ENCODE measurements around the gene TFAP2C. TPM values are rescaled to one million over a fixed set of nuclear protein-coding genes. Genes with fewer than 3 reads are reported as not detected.

Gene TFAP2C
- total and polyA plus RNA-seq, 8 donors = 0.19 to 1.6 (median 0.49) TPM

DNA sequence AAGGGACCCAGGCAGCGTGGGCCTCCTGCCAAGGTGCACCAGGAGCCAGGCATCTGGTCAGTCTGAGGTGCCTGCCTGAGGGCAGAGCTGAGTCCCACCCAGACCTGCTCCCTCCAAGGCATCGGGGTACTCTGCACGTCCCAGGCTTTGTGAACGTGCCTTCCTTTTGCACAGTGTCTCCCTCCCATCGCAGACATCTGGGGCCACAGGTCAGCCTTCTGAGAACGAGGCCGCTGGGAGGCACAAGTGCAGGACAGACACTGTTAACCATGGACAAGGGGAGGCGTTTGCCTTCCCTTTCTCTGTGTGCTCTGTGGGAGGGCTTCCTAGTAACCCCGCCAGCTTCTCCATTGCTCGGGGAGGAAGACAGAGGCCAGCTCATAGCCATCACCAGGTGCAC is 47.6 kb downstream of the TFAP2C start:
- DNase-seq (no peak), ATAC-seq (no peak), FAIRE-seq (no peak)
- peaks cover 0 to 4% (median 0%) of the 10 kb centered on the region in 4 donors for H3K27me3 ChIP-seq
- TF ChIP-seq, protein P1, sequence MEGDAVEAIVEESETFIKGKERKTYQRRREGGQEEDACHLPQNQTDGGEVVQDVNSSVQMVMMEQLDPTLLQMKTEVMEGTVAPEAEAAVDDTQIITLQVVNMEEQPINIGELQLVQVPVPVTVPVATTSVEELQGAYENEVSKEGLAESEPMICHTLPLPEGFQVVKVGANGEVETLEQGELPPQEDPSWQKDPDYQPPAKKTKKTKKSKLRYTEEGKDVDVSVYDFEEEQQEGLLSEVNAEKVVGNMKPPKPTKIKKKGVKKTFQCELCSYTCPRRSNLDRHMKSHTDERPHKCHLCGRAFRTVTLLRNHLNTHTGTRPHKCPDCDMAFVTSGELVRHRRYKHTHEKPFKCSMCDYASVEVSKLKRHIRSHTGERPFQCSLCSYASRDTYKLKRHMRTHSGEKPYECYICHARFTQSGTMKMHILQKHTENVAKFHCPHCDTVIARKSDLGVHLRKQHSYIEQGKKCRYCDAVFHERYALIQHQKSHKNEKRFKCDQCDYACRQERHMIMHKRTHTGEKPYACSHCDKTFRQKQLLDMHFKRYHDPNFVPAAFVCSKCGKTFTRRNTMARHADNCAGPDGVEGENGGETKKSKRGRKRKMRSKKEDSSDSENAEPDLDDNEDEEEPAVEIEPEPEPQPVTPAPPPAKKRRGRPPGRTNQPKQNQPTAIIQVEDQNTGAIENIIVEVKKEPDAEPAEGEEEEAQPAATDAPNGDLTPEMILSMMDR (IDR thresholded peaks at IDR 0.05) = no peak
- intact Hi-C loops (cut with DNase I) = no loop called here
- no peak overlapping the region for H3K27ac ChIP-seq
- H3K9me3 ChIP-seq = no peaks in the 10 kb centered on the region
- WGBS, 2 donors = 34 to 35% methylated on average over 10 of the region's 10 CpGs
- no peak overlapping the region for H3K4me3 ChIP-seq
- no peaks in the 10 kb centered on the region for H3K4me1 ChIP-seq
- no peaks in the 10 kb centered on the region for H3K36me3 ChIP-seq

DNA sequence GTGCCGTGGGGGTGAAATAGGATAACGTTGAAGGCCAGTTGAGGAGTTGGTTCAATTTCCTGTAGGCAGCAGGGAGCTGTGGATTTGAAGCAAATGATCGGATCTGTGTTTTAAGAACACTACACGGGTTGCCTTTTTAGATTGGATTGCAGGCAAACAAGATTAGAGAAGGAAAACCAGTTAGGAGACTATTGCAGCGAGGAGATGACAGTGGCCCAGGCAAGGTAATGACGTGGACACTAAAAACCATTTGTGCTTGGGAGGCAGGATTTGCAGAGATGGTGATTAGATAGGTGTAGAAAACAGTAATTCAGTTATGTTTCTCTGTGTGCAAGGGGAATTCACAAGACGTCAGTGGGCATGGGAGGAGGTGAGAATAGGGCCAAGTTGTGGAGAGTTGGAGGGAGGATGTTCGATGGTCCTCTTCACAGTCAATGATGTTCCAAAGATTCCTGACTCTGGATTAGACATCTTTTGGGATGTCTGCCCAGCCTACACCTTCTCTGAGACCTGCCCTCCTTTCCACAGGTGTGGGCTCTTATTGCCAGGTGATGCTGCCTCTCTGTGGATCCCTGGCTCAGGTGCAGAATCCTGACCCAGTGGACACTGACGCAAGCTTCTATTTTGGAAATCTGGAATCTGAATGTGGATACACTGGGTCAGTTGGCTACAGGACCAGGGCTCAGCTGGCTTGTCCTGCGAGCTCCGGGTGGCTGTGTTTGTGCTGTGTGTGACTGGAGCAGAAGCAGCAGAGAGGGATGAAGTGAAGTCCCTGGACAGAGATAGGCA is 54.2 kb downstream of the TFAP2C start:
- ATAC-seq (no peak), FAIRE-seq (no peak), DNase-seq (no peak)
- 26 to 33% methylated on average over 11 of the region's 11 CpGs for WGBS, 2 donors
- no peak overlapping the region for H3K4me3 ChIP-seq
- H3K27ac ChIP-seq = no peak overlapping the region
- intact Hi-C loops (cut with DNase I) = no loop called here
- TF ChIP-seq, protein P1 (IDR thresholded peaks at IDR 0.05) = no peak
- no peaks in the 10 kb centered on the region for H3K36me3 ChIP-seq
- no peaks in the 10 kb centered on the region for H3K9me3 ChIP-seq
- no peaks in the 10 kb centered on the region for H3K4me1 ChIP-seq
- H3K27me3 ChIP-seq = peaks cover 0 to 12% (median 0%) of the 10 kb centered on the region in 4 donors

DNA sequence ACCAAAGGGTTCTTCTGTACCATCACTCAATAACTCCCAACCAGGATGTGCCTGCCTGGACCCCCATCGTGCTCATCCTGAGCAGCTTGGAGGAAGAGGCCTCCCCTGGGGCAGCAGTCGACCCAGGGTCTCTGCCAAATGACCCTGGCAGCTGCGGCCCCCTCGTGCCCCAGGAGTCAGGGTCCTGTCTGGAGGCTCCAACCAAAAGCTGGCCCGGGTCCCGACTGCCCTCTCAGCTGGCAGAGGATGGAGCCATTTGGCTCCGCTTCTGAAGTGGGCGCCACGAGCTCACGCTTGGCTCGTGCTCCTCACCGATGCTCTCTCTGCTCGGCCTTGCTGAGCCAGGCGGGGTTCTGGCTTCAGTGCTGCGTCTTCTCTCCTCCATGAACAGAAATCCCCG is 56.8 kb downstream of the TFAP2C start:
- DNase-seq (no peak), FAIRE-seq (no peak), ATAC-seq (no peak)
- Histone ChIP-seq H3K27ac (no peak overlapping the region), H3K4me3 (no peak overlapping the region), H3K9me3 (no peaks in the 10 kb centered on the region), H3K36me3 (no peaks in the 10 kb centered on the region), H3K4me1 (no peaks in the 10 kb centered on the region), H3K27me3 (peaks cover 0 to 12% (median 0%) of the 10 kb centered on the region in 4 donors)
- TF ChIP-seq, protein P1 (IDR thresholded peaks at IDR 0.05) = no peak
- WGBS, 2 donors = 54 to 61% methylated on average over 16 of the region's 16 CpGs
- intact Hi-C loops (cut with DNase I) = no loop called here

DNA sequence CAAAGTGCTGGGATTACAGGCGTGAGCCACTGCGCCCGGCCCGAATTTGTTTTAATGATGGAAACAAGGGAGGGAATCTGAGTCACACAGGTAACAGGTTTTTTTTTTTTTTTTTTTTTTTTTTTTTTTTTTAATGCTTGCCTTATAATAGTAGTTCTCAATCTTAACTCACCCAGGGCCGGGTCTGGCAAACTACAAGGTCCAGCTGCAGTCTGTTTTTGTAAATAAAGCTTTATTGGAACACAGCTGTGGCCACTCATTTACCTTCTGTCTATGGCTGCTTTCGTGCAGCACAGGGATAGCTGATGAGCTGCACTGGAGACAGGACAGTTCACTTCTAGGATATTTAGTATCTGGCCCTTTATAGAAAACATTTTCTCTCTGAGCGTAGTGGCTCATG is 58.0 kb downstream of the TFAP2C start:
- Histone ChIP-seq H3K9me3 (no peaks in the 10 kb centered on the region), H3K4me1 (no peaks in the 10 kb centered on the region), H3K4me3 (no peak overlapping the region), H3K27me3 (peaks cover 0 to 8% (median 0%) of the 10 kb centered on the region in 4 donors), H3K36me3 (no peaks in the 10 kb centered on the region), H3K27ac (no peak overlapping the region)
- DNase-seq (no peak), ATAC-seq (no peak), FAIRE-seq (no peak)
- intact Hi-C loops (cut with DNase I) = no loop called here
- 79 to 88% methylated on average over 7 of the region's 7 CpGs for WGBS, 2 donors
- TF ChIP-seq, protein P1 (IDR thresholded peaks at IDR 0.05) = no peak

DNA sequence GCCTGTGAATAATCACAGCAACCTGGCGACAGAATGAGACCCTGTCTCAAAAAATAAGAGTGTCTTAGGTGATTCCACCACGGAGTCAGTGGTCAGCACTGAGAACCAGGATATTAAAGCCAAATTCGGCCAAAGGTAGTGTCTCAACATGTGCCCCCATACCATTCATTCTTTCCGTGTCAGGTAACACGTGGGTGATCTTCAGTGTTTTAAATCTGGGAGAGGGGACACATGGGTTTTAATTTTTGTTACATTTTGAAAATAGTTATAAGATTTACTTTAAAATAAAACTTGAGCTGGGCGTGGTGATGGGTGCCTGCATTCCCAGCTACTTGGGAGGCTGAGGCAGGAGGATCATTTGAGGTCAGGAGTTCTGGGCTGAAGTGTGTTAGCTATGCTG is 59.0 kb downstream of the TFAP2C start:
- peaks cover 0 to 8% (median 0%) of the 10 kb centered on the region in 4 donors for H3K27me3 ChIP-seq
- no peaks in the 10 kb centered on the region for H3K4me1 ChIP-seq
- 61% methylated on average over 6 of the region's 6 CpGs for WGBS, 2 donors
- intact Hi-C loops (cut with DNase I) = no loop called here
- FAIRE-seq (no peak), ATAC-seq (no peak), DNase-seq (no peak)
- H3K4me3 ChIP-seq = no peak overlapping the region
- H3K9me3 ChIP-seq = no peaks in the 10 kb centered on the region
- H3K36me3 ChIP-seq = no peaks in the 10 kb centered on the region
- no peak overlapping the region for H3K27ac ChIP-seq
- TF ChIP-seq, protein P1 (IDR thresholded peaks at IDR 0.05) = no peak
